Tibial nerve (tissue), 4 donors: ENCODE data around the gene TMEM258. TPM values are rescaled to one million over a fixed set of nuclear protein-coding genes. Genes with fewer than 3 reads are reported as not detected.

Experiments
- DNase-seq, 2 donors: peaks; one replicate each; pipeline ENCODE4 v3.0.0-alpha.2; 2019; ENCODE audit warnings: low spot score in 2 of 2
- H3K27ac ChIP-seq, 4 donors: fragments of 200-600 bp; sonication (generic) in 3 of 4; one replicate each; pipeline ENCODE4 v1.5.1; 2017 to 2019; ENCODE audit warnings: mild to moderate bottlenecking in 1 of 4
- H3K27me3 ChIP-seq, 2 donors: fragments of 200-600 bp; sonication (generic) in 1 of 2; one replicate each; pipeline versions ENCODE4 v1.5.1 to v1.6.0; 2017 to 2019
- H3K36me3 ChIP-seq, 3 donors: fragments of 200-600 bp; sonication (generic); one replicate each; pipeline ENCODE4 v1.5.1; 2018 to 2019
- H3K4me1 ChIP-seq, 4 donors: fragments of 200-600 bp; sonication (generic) in 3 of 4; one replicate each; pipeline ENCODE4 v1.5.1; 2017 to 2019
- H3K4me3 ChIP-seq, 4 donors: fragments of 200-600 bp; sonication (generic) in 3 of 4; one replicate each; pipeline ENCODE4 v1.5.1; 2017 to 2019; ENCODE audit warnings: mild to moderate bottlenecking in 1 of 4, moderate library complexity in 1 of 4
- H3K9me3 ChIP-seq, 4 donors: fragments of 200-600 bp; sonication (generic) in 3 of 4; one replicate each; pipeline ENCODE4 v1.5.1; 2017 to 2019
- CTCF ChIP-seq, 5 experiments: fragments of 200-600 bp in 3 of 5; fragments of 450-650 bp in 2 of 5; sonication (generic) in 3 of 5; IDR thresholded peaks; one replicate each; pipeline ENCODE4 v1.5.1; 2016 to 2019; ENCODE audit warnings: antibody characterized with exemption in 5 of 5, mild to moderate bottlenecking in 3 of 5, moderate library complexity in 2 of 5
- EP300 ChIP-seq, 2 donors: sonication (generic); formaldehyde crosslinking; IDR thresholded peaks; one replicate each; pipeline ENCODE4 v1.6.1; 2017; ENCODE audit warnings: antibody characterized with exemption in 2 of 2, mild to moderate bottlenecking in 1 of 2
- POLR2A ChIP-seq, 2 donors: fragments of 450-650 bp; IDR thresholded peaks; one replicate each; pipeline ENCODE4 v1.6.1; 2017; ENCODE audit warnings: antibody characterized with exemption in 2 of 2, mild to moderate bottlenecking in 2 of 2, moderate library complexity in 2 of 2
- WGBS, 2 donors: methylation state at CpG; one replicate each; pipeline ENCODE4 v1.1.5; 2018; 5-methylcytosine and 5-hydroxymethylcytosine counted together
- total RNA-seq, 4 donors: library from RNA; depleted of rRNA; stranded (reverse); fragments of >200 nt; gene quantifications; one replicate each; pipeline ENCODE4 v1.1.0, GENCODE V29; 2016

Gene TMEM258
- total RNA-seq, 4 donors from 2014 or later, result 21.9 to 56.7 (median 45.2) TPM

GRCh38 chr11:61754534-61755482 is 37.6 kb downstream of the TMEM258 start:
- Histone ChIP-seq H3K36me3 (no peaks in the 10 kb centered on the region), H3K9me3 (no peaks in the 10 kb centered on the region), H3K4me3 (no peak overlapping the region), H3K27me3 (peaks cover 0 to 5% of the 10 kb centered on the region in 2 donors), H3K4me1 (peaks cover 0 to 24% (median 10%) of the 10 kb centered on the region in 4 donors), H3K27ac (no peak overlapping the region)
- TF ChIP-seq POLR2A (IDR thresholded peaks at IDR 0.05) (no peak), EP300 (IDR thresholded peaks at IDR 0.05) (no peak), CTCF (IDR thresholded peaks at IDR 0.05) (no peak)
- 88 to 91% methylated on average over 22 to 25 of the region's 31 CpGs for WGBS, 2 donors
- DNase-seq, result no peak

- no peak for DNase-seq
- Histone ChIP-seq H3K4me3 (no peak overlapping the region), H3K9me3 (no peaks in the 10 kb centered on the region), H3K36me3 (no peaks in the 10 kb centered on the region), H3K27me3 (peaks cover 0 to 5% of the 10 kb centered on the region in 2 donors), H3K4me1 (peaks cover 0 to 35% (median 16%) of the 10 kb centered on the region in 4 donors), H3K27ac (no peak overlapping the region)
- 84 to 86% methylated on average over 5 of the region's 5 CpGs for WGBS, 2 donors
- TF ChIP-seq CTCF (IDR thresholded peaks at IDR 0.05) (no peak), POLR2A (IDR thresholded peaks at IDR 0.05) (no peak), EP300 (IDR thresholded peaks at IDR 0.05) (no peak)
Observed at GRCh38 chr11:61753672-61754071, 38.7 kb downstream of the TMEM258 start.

GRCh38 chr11:61752925-61753521 is 39.4 kb downstream of the TMEM258 start:
- no peaks in the 10 kb centered on the region for H3K9me3 ChIP-seq
- H3K4me3 ChIP-seq, result peak overlapping the region; percentile 42 to 63 (median 48)
- no peaks in the 10 kb centered on the region for H3K36me3 ChIP-seq
- H3K27ac ChIP-seq, result peak overlapping the region in 3 of 4 donors; percentile 27 to 76 (median 68)
- H3K27me3 ChIP-seq, result peaks cover 0 to 5% of the 10 kb centered on the region in 2 donors
- no peak for DNase-seq
- peaks cover 0 to 42% (median 18%) of the 10 kb centered on the region in 4 donors for H3K4me1 ChIP-seq
- WGBS, 2 donors, result 32 to 47% methylated on average over 17 of the region's 17 CpGs
- TF ChIP-seq CTCF (IDR thresholded peaks at IDR 0.05) (no peak), POLR2A (IDR thresholded peaks at IDR 0.05) (no peak), EP300 (IDR thresholded peaks at IDR 0.05) (no peak)

GRCh38 chr11:61752117-61752924 is 40.1 kb downstream of the TMEM258 start, which contains the start of gene MYRF:
Gene MYRF (plus strand): TSS chr11:61752636. CDS start chr11:61752745, 109 bp downstream.
- peak within 1 kb of the TSS in 3 of 4 donors; percentile 27 to 76 (median 68) for H3K27ac ChIP-seq
- peak; percentile 38 to 80 (median 65) for TF ChIP-seq CTCF (IDR thresholded peaks at IDR 0.05)
- TF ChIP-seq POLR2A (IDR thresholded peaks at IDR 0.05), result no peak
- DNase-seq, result no peak

More at GRCh38 chr11:61752117-61752924, 40.1 kb downstream of the TMEM258 start, which contains the start of gene MYRF:
- Histone ChIP-seq H3K27me3 (peaks cover 0 to 5% of the 10 kb centered on the region in 2 donors), H3K4me3 (peak within 1 kb of the TSS; percentile 42 to 63 (median 48)), H3K9me3 (no peaks in the 10 kb centered on the region), H3K4me1 (peaks cover 0 to 49% (median 21%) of the 10 kb centered on the region in 4 donors), H3K36me3 (no peaks in the 10 kb centered on the region)
- 0 to 3% methylated on average over 20 to 42 of the region's 93 CpGs for WGBS, 2 donors
